HCT116 (cell line): ENCODE measurements around the gene GLRA2. TPM values are rescaled to one million over a fixed set of nuclear protein-coding genes. Genes with fewer than 3 reads are reported as not detected.

Source experiments
- ATAC-seq: fragments of 200-7000 bp; cut with Tn5 transposase; 2 replicates; pipeline ENCODE4 v1.9.1; 2020; ENCODE audit warnings: mild to moderate bottlenecking, moderate library complexity
- BruUV-seq: library from RNA; stranded (reverse); fragments of 400-500 nt; replicated peaks from 2 replicates; lab custom pipeline; 2021; lab: Mats Ljungman, UMichigan
- CTCF ChIA-PET: fragments of 300-600 bp; sonication (Branson Sonifier 250); formaldehyde crosslinking; loops from one replicate; lab custom pipeline; 2021; ENCODE audit warnings: antibody characterized with exemption; lab: Charles Lee
- POLR2A ChIA-PET: fragments of 300-600, 350-600 bp; sonication (Branson Sonifier 250); formaldehyde crosslinking; loops from one replicate; lab custom pipeline; 2021; ENCODE audit warnings: antibody characterized with exemption; lab: Charles Lee
- RAD21 ChIA-PET, 2 experiments: fragments of 300-600 bp; sonication (Branson Sonifier 250); formaldehyde crosslinking; loops; one replicate each; lab custom pipeline; 2023; ENCODE audit warnings: low total read pairs in 2 of 2; ENCODE audit not compliant: uncharacterized antibody in 2 of 2, unreplicated experiment in 2 of 2, low non-redundant PET in 1 of 2; lab: Charles Lee
- DNase-seq: peaks from one replicate; pipeline ENCODE4 v3.0.0-alpha.2; 2010; ENCODE audit warnings: low read depth, low spot score
- H2AFZ ChIP-seq: fragments of 200-600 bp; shearing (Covaris generic), sonication (generic); 2 replicates; pipeline ENCODE4 v1.6.1; 2017; ENCODE audit warnings: low read depth, mixed run types, mixed read lengths, antibody characterized with exemption, low read length; ENCODE audit not compliant: poor library complexity, severe bottlenecking
- H3K27ac ChIP-seq: 2 replicates; pipeline ENCODE4 v1.5.1; 2012; ENCODE audit warnings: low read depth, low read length
- H3K27me3 ChIP-seq: fragments of 200-600 bp; sonication (generic); 2 replicates; pipeline ENCODE4 v1.6.1; 2016; ENCODE audit warnings: mixed run types, low read length, mixed read lengths; ENCODE audit not compliant: insufficient read depth
- H3K36me3 ChIP-seq, 2 experiments: fragments of 200-500 bp in 1 of 2; fragments of 200-600 bp in 1 of 2; sonication (Bioruptor generic) in 1 of 2; sonication (generic) in 1 of 2; 2 replicates each; pipeline versions ENCODE4 v1.5.1 to v1.6.1; 2014 to 2016; ENCODE audit warnings: low read length in 2 of 2, inconsistent platforms in 1 of 2, mixed read lengths in 1 of 2, mixed run types in 1 of 2; ENCODE audit not compliant: insufficient read depth in 2 of 2, control insufficient read depth in 1 of 2
- H3K4me1 ChIP-seq, 2 experiments: fragments of 200-600 bp in 1 of 2; sonication (generic) in 1 of 2; 2 replicates each; pipeline versions ENCODE4 v1.5.1 to v1.6.1; 2012 to 2017; ENCODE audit warnings: low read length in 2 of 2, inconsistent platforms in 1 of 2, mild to moderate bottlenecking in 1 of 2, mixed read lengths in 1 of 2, mixed run types in 1 of 2, moderate library complexity in 1 of 2; ENCODE audit not compliant: insufficient read depth in 2 of 2, control insufficient read depth in 1 of 2
- H3K4me2 ChIP-seq: fragments of 200-600 bp; sonication (generic); 2 replicates; pipeline ENCODE4 v1.6.1; 2017; ENCODE audit warnings: mixed run types, low read length, mixed read lengths
- H3K4me3 ChIP-seq, 2 experiments: fragments of 200-600 bp in 1 of 2; sonication (generic) in 1 of 2; replicated peaks in 1 of 2; 2 replicates each; pipeline ENCODE4 v1.5.1; 2011 to 2016; ENCODE audit warnings: low read length in 2 of 2, control low read depth in 1 of 2, low read depth in 1 of 2, mild to moderate bottlenecking in 1 of 2, mixed read lengths in 1 of 2, mixed run types in 1 of 2
- H3K79me2 ChIP-seq: fragments of 200-600 bp; sonication (generic); 2 replicates; pipeline ENCODE4 v1.6.1; 2017; ENCODE audit warnings: mild to moderate bottlenecking, mixed run types, low read length, moderate library complexity, mixed read lengths; ENCODE audit not compliant: insufficient read depth
- H3K9ac ChIP-seq: fragments of 200-600 bp; sonication (generic); 2 replicates; pipeline ENCODE4 v1.6.1; 2016; ENCODE audit warnings: low read length, mixed read lengths
- H3K9me2 ChIP-seq: fragments of 200-600 bp; sonication (generic), shearing (Covaris generic); 2 replicates; pipeline ENCODE4 v1.6.1; 2017; ENCODE audit warnings: mixed run types, mild to moderate bottlenecking, moderate library complexity; ENCODE audit not compliant: insufficient read depth
- H3K9me3 ChIP-seq, 2 experiments: fragments of 200-500 bp in 1 of 2; fragments of 200-600 bp in 1 of 2; sonication (Bioruptor generic) in 1 of 2; sonication (generic) in 1 of 2; 2 replicates each; pipeline ENCODE4 v1.6.1; 2014 to 2017; ENCODE audit warnings: low read length in 2 of 2, mixed read lengths in 2 of 2, inconsistent platforms in 1 of 2, low read depth in 1 of 2, mild to moderate bottlenecking in 1 of 2, mixed run types in 1 of 2, moderate library complexity in 1 of 2; ENCODE audit not compliant: control insufficient read depth in 1 of 2, insufficient read depth in 1 of 2
- H4K20me1 ChIP-seq: fragments of 200-600 bp; sonication (generic), shearing (Covaris generic); 2 replicates; pipeline ENCODE4 v1.6.1; 2017; ENCODE audit warnings: mixed run types, mild to moderate bottlenecking, moderate library complexity; ENCODE audit not compliant: insufficient read depth
- CBX3 ChIP-seq: IDR thresholded peaks from 2 replicates; pipeline ENCODE4 v1.6.1; 2012; ENCODE audit warnings: low read depth
- CEBPB ChIP-seq: IDR thresholded peaks from 2 replicates; pipeline ENCODE4 v1.6.1; 2012; ENCODE audit warnings: low read depth
- CTCF ChIP-seq, 3 experiments: fragments of 200-600 bp in 1 of 3; sonication (generic) in 1 of 3; IDR thresholded peaks in 2 of 3; conservative IDR thresholded peaks in 1 of 3; 2 replicates each; pipeline ENCODE4 v1.5.1; 2012 to 2017; ENCODE audit warnings: low read depth in 2 of 3, low read length in 2 of 3, antibody characterized with exemption in 1 of 3, borderline replicate concordance in 1 of 3, control low read depth in 1 of 3, mild to moderate bottlenecking in 1 of 3, mixed read lengths in 1 of 3, mixed run types in 1 of 3, moderate library complexity in 1 of 3; ENCODE audit not compliant: insufficient read depth in 1 of 3
- ELF1 ChIP-seq: IDR thresholded peaks from 2 replicates; pipeline ENCODE4 v1.6.1; 2012; ENCODE audit warnings: low read depth, borderline replicate concordance
- FOSL1 ChIP-seq: IDR thresholded peaks from 2 replicates; pipeline ENCODE4 v1.6.1; 2012; ENCODE audit warnings: low read depth
- POLR2AphosphoS5 ChIP-seq: IDR thresholded peaks from 2 replicates; pipeline ENCODE4 v1.6.1; 2011; ENCODE audit warnings: mild to moderate bottlenecking, low read depth, low read length, moderate library complexity
- REST ChIP-seq: IDR thresholded peaks from 2 replicates; pipeline ENCODE4 v1.6.1; 2012; ENCODE audit warnings: low read depth
- SIN3A ChIP-seq: IDR thresholded peaks from 2 replicates; pipeline ENCODE4 v1.6.1; 2012; ENCODE audit warnings: low read depth
- SP1 ChIP-seq: IDR thresholded peaks from 2 replicates; pipeline ENCODE4 v1.6.1; 2012; ENCODE audit warnings: low read depth
- TCF7L2 ChIP-seq: IDR thresholded peaks from 2 replicates; pipeline ENCODE4 v1.7.0; 2011; ENCODE audit warnings: borderline replicate concordance, inconsistent platforms; ENCODE audit not compliant: insufficient read depth, insufficient read length; ENCODE audit errors: extremely low read depth
- ZNF274 ChIP-seq: fragments of 200-500 bp; sonication (Bioruptor generic); IDR thresholded peaks from 2 replicates; pipeline ENCODE4 v1.6.1; 2014; ENCODE audit warnings: mild to moderate bottlenecking, low read depth, low read length, inconsistent platforms
- intact Hi-C: fragments of 100-400 bp; cut with micrococcal nuclease; formaldehyde crosslinking; loops from 2 replicates; pipeline ENCODE4 v1.10.0; 2022
- total RNA-seq: library from RNA; stranded (reverse); gene quantifications from one replicate; pipeline ENCODE4 v1.2.1, GENCODE V29; 2021; ENCODE audit not compliant: unreplicated experiment

The GLRA2 gene
- total RNA-seq, 1 experiment from 2014 or later, result not detected

- no TSS peak for BruUV-seq
- POLR2A ChIA-PET, result no interaction called here
These were observed 87.0 kb downstream of the GLRA2 start for GRCh38 chrX:14616301-14616700.

More at GRCh38 chrX:14616301-14616700, 87.0 kb downstream of the GLRA2 start:
- Histone ChIP-seq H3K27ac (no peak overlapping the region), H2AFZ (no peak overlapping the region), H3K9ac (no peak overlapping the region), H3K36me3 (no peaks in the 10 kb centered on the region), H3K9me3 (no peaks in the 10 kb centered on the region), H3K9me2 (no peaks in the 10 kb centered on the region), H3K4me2 (no peak overlapping the region), H3K4me1 (no peaks in the 10 kb centered on the region), H3K79me2 (no peaks in the 10 kb centered on the region), H3K4me3 (no peak overlapping the region), H4K20me1 (no peaks in the 10 kb centered on the region), H3K27me3 (no peaks in the 10 kb centered on the region)
- DNase-seq, result no peak
- TF ChIP-seq FOSL1 (no peak), REST (no peak), CBX3 (no peak), ELF1 (no peak), TCF7L2 (no peak), ZNF274 (no peak), SP1 (no peak), SIN3A (no peak), CEBPB (no peak), CTCF (IDR thresholded peaks at IDR 0.05 in 2 of 3, conservative IDR thresholded peaks at IDR 0.05 in 1 of 3; ENCODE audit: borderline replicate concordance in 1 of 3, insufficient read depth in 1 of 3, low read depth in 2 of 3, low read length in 2 of 3) (no peak), POLR2AphosphoS5 (no peak)
- ATAC-seq, result no peak
- intact Hi-C loops, result no loop called here
- RAD21 ChIA-PET, result no interaction called here
- CTCF ChIA-PET, result no interaction called here
